Liver (tissue), 9 donors: Measurements from ENCODE around the gene DIDO1. TPM values are rescaled to one million over a fixed set of nuclear protein-coding genes. Genes with fewer than 3 reads are reported as not detected.

Experiments
- DNase-seq: peaks from one replicate; pipeline ENCODE4 v3.0.0-alpha.2; 2017; ENCODE audit warnings: low spot score
- H3K27ac ChIP-seq, 2 donors: one replicate each; pipeline ENCODE4 v1.7.0; 2013; ENCODE audit warnings: inconsistent platforms in 2 of 2, low read length in 2 of 2, control low read depth in 1 of 2, low read depth in 1 of 2, mild to moderate bottlenecking in 1 of 2
- H3K27me3 ChIP-seq, 4 donors: one replicate each; pipeline versions ENCODE4 v1.6.1 to v1.7.0; 2013; ENCODE audit warnings: low read length in 3 of 4, inconsistent platforms in 1 of 4, mild to moderate bottlenecking in 1 of 4, moderate library complexity in 1 of 4; ENCODE audit not compliant: control insufficient read depth in 4 of 4, insufficient read depth in 4 of 4
- H3K36me3 ChIP-seq, 4 donors: one replicate each; pipeline versions ENCODE4 v1.6.1 to v1.7.0; 2013; ENCODE audit warnings: low read length in 3 of 4, mild to moderate bottlenecking in 3 of 4, low read depth in 1 of 4, moderate library complexity in 1 of 4; ENCODE audit not compliant: control insufficient read depth in 4 of 4, insufficient read depth in 3 of 4
- H3K4me1 ChIP-seq, 4 donors: one replicate each; pipeline versions ENCODE4 v1.6.1 to v1.7.0; 2013; ENCODE audit warnings: low read length in 3 of 4, mild to moderate bottlenecking in 3 of 4, moderate library complexity in 1 of 4; ENCODE audit not compliant: control insufficient read depth in 4 of 4, insufficient read depth in 4 of 4
- H3K4me3 ChIP-seq, 3 donors: one replicate each; pipeline versions ENCODE4 v1.6.1 to v1.7.0; 2013; ENCODE audit warnings: low read length in 3 of 3, control low read depth in 1 of 3, low read depth in 1 of 3, mild to moderate bottlenecking in 1 of 3
- H3K9ac ChIP-seq, 2 donors: one replicate each; pipeline ENCODE4 v1.7.0; 2013; ENCODE audit warnings: low read length in 2 of 2, mild to moderate bottlenecking in 2 of 2, moderate library complexity in 2 of 2, control low read depth in 1 of 2, low read depth in 1 of 2
- H3K9me3 ChIP-seq, 4 donors: one replicate each; pipeline versions ENCODE4 v1.6.1 to v1.7.0; 2013; ENCODE audit warnings: low read length in 3 of 4; ENCODE audit not compliant: control insufficient read depth in 4 of 4
- EGR1 ChIP-seq, 2 donors: IDR thresholded peaks; 2 replicates each; pipeline ENCODE4 v1.6.1; 2016 to 2018; ENCODE audit warnings: antibody characterized with exemption in 2 of 2, low read depth in 2 of 2
- FOXA1 ChIP-seq: IDR thresholded peaks from 2 replicates; pipeline ENCODE4 v1.6.1; 2016; ENCODE audit warnings: antibody characterized with exemption
- FOXA2 ChIP-seq: IDR thresholded peaks from 2 replicates; pipeline ENCODE4 v1.6.1; 2016; ENCODE audit warnings: antibody characterized with exemption
- HNF4A ChIP-seq, 2 donors: conservative IDR thresholded peaks; 2 replicates each; pipeline ENCODE4 v1.6.1; 2016; ENCODE audit warnings: antibody characterized with exemption in 2 of 2, mild to moderate bottlenecking in 2 of 2
- HNF4G ChIP-seq: IDR thresholded peaks from 2 replicates; pipeline ENCODE4 v1.6.1; 2016; ENCODE audit warnings: antibody characterized with exemption
- JUND ChIP-seq, 2 donors: IDR thresholded peaks; 2 replicates each; pipeline ENCODE4 v1.6.1; 2016; ENCODE audit warnings: antibody characterized with exemption in 2 of 2
- RAD21 ChIP-seq, 2 donors: IDR thresholded peaks; 2 replicates each; pipeline ENCODE4 v1.6.1; 2016; ENCODE audit warnings: antibody characterized with exemption in 2 of 2, mild to moderate bottlenecking in 2 of 2
- YY1 ChIP-seq: IDR thresholded peaks from 2 replicates; pipeline ENCODE4 v1.6.1; 2016; ENCODE audit warnings: antibody characterized with exemption, mild to moderate bottlenecking
- WGBS: extraction: QIAGEN DNeasy Blood & Tissue Kit; methylation state at CpG from one replicate; pipeline ENCODE4 v1.1.7; 2013; 5-methylcytosine and 5-hydroxymethylcytosine counted together
- polyA plus RNA-seq, 2 donors: library from polyadenylated mRNA; stranded (reverse) in 1 of 2; unstranded in 1 of 2; fragments of 200-250 nt in 1 of 2; fragments of >200 nt in 1 of 2; fragmentation: Nextera tagmentation in 1 of 2; extraction: Ambion mirVana in 1 of 2; gene quantifications; one replicate each; pipeline versions ENCODE4 v1.2.1 to v1.2.3, GENCODE V29; 2013 to 2015
- total RNA-seq, 2 donors: library from RNA; depleted of rRNA; stranded (reverse); fragments of >200 nt; gene quantifications; one replicate each; pipeline ENCODE4 v1.2.3, GENCODE V29; 2014
- TF ChIP-seq, protein P1 (sequence below): IDR thresholded peaks from 2 replicates; pipeline ENCODE4 v1.6.1; 2016; ENCODE audit warnings: antibody characterized with exemption, mild to moderate bottlenecking
- TF ChIP-seq, protein P2 (sequence below): IDR thresholded peaks from 2 replicates; pipeline ENCODE4 v1.6.1; 2016; ENCODE audit warnings: antibody characterized with exemption
- TF ChIP-seq, protein P3 (sequence below): IDR thresholded peaks from 2 replicates; pipeline ENCODE4 v1.6.1; 2016; ENCODE audit warnings: antibody characterized with exemption
- TF ChIP-seq, protein P4 (sequence below): fragments of 150-350 bp; IDR thresholded peaks from 2 replicates; pipeline ENCODE4 v1.5.1; 2017; ENCODE audit warnings: improper control_type of control experiment, low read depth, low read length; ENCODE audit not compliant: missing input control
- donor health status: healthy.
- donor health status: healthy.
- donor health status: healthy.
- donor health status: healthy.
- donor health status: healthy.

The DIDO1 gene
- total and polyA plus RNA-seq, 4 donors: 10.1 to 43.1 (median 17.4) TPM

DNA sequence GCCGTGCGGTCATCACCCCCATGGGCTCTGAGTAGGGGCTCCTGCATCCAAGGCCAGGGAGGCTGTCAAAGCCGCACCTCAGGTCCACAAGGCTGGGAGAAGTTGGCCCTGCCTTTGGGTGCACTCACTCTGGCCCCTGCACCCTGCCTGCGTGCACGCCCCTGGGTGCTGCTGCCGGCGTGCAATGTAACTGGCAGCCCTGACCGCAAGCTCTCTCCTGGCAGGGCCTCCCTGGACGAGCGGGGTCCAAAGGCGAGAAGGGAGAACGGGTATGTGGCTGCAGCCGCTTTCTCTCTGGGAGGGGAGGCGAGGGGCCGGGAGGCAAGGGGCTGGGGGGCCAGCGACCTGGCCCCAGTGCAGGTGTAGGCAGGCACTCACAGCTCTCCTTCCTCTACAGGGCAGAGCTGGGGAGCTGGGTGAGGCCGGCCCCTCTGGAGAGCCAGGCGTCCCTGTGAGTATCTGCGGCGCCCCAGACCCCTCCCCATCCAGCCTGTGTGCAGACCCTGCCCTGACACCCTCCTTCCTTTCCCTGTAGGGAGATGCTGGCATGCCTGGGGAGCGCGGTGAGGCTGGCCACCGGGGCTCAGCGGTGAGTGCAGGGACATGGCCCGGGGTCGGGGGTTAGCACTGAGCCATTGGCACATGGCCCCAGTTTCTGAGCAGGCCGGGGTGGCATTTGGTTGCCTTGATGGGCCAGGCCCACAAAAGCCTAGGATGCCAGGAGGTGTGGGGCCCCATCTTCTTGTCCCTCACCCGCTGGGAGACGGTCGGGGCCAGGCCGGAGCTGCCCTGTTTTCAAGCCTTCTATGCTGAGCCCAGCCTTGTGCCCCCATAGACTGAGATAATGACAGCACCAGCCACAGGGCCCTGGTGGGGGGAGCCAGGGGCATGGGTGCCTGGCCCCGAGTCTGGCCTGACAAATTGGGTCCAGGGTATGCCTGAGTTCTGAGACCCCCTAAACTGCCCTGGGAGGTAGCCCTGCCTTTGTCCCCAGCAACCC, 96.8 kb downstream of the DIDO1 start:
- no peak for DNase-seq
- Histone ChIP-seq H3K4me1 (peaks cover 11 to 35% (median 25%) of the 10 kb centered on the region in 4 donors), H3K36me3 (no peaks in the 10 kb centered on the region), H3K9me3 (no peaks in the 10 kb centered on the region), H3K27me3 (no peaks in the 10 kb centered on the region), H3K9ac (no peak overlapping the region), H3K4me3 (no peak overlapping the region), H3K27ac (no peak overlapping the region)
- TF ChIP-seq HNF4G (no peak), HNF4A (conservative IDR thresholded peaks at IDR 0.05) (no peak), EGR1 (IDR thresholded peaks at IDR 0.05; ENCODE audit: low read depth in 2 of 2) (no peak), FOXA2 (no peak), RAD21 (IDR thresholded peaks at IDR 0.05) (no peak)
- TF ChIP-seq, protein P1, sequence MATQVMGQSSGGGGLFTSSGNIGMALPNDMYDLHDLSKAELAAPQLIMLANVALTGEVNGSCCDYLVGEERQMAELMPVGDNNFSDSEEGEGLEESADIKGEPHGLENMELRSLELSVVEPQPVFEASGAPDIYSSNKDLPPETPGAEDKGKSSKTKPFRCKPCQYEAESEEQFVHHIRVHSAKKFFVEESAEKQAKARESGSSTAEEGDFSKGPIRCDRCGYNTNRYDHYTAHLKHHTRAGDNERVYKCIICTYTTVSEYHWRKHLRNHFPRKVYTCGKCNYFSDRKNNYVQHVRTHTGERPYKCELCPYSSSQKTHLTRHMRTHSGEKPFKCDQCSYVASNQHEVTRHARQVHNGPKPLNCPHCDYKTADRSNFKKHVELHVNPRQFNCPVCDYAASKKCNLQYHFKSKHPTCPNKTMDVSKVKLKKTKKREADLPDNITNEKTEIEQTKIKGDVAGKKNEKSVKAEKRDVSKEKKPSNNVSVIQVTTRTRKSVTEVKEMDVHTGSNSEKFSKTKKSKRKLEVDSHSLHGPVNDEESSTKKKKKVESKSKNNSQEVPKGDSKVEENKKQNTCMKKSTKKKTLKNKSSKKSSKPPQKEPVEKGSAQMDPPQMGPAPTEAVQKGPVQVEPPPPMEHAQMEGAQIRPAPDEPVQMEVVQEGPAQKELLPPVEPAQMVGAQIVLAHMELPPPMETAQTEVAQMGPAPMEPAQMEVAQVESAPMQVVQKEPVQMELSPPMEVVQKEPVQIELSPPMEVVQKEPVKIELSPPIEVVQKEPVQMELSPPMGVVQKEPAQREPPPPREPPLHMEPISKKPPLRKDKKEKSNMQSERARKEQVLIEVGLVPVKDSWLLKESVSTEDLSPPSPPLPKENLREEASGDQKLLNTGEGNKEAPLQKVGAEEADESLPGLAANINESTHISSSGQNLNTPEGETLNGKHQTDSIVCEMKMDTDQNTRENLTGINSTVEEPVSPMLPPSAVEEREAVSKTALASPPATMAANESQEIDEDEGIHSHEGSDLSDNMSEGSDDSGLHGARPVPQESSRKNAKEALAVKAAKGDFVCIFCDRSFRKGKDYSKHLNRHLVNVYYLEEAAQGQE: no peak
- TF ChIP-seq, protein P2, sequence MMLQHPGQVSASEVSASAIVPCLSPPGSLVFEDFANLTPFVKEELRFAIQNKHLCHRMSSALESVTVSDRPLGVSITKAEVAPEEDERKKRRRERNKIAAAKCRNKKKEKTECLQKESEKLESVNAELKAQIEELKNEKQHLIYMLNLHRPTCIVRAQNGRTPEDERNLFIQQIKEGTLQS: no peak
- WGBS: 95% methylated on average over 32 of the region's 32 CpGs

DNA sequence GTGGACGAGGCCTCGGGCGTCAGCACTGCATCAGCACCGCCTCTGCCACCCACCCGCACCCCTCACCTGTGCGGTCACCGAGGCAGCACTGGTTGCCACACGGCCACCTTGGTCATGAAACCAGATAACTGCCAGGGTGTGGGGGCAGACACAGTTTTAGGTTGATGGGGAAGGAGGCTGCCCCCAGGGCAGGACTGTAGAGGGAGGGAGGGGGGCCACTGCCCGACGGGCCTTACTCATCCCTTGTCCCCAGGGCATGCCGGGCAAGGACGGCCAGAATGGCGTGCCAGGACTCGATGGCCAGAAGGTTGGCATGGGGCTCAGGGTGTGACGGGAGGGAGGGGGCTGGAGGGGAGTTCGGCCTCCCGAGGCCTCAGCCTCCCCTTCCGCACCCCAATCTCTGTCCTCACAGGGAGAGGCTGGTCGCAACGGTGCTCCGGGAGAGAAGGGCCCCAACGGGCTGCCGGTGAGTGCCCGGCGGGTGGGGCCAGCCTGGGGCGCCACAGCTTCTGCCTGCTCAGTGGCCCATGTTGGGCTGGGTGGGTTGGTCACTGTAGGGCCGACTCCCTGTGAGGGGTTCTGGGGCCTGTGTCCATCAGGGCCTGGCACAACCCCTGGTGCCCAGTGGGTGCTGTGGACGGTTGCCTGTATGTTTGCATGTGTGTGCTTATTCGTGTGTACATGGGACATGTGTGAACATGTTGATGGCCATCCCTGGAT, 97.6 kb downstream of the DIDO1 start:
- H3K27ac ChIP-seq: no peak overlapping the region
- no peaks in the 10 kb centered on the region for H3K27me3 ChIP-seq
- TF ChIP-seq, protein P3, sequence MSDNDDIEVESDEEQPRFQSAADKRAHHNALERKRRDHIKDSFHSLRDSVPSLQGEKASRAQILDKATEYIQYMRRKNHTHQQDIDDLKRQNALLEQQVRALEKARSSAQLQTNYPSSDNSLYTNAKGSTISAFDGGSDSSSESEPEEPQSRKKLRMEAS: no peak
- no peak for TF ChIP-seq FOXA1
- TF ChIP-seq HNF4A (conservative IDR thresholded peaks at IDR 0.05): no peak
- no peak for TF ChIP-seq YY1
- TF ChIP-seq, protein P1: no peak
- TF ChIP-seq EGR1 (IDR thresholded peaks at IDR 0.05; ENCODE audit: low read depth in 2 of 2): no peak
- TF ChIP-seq, protein P4, sequence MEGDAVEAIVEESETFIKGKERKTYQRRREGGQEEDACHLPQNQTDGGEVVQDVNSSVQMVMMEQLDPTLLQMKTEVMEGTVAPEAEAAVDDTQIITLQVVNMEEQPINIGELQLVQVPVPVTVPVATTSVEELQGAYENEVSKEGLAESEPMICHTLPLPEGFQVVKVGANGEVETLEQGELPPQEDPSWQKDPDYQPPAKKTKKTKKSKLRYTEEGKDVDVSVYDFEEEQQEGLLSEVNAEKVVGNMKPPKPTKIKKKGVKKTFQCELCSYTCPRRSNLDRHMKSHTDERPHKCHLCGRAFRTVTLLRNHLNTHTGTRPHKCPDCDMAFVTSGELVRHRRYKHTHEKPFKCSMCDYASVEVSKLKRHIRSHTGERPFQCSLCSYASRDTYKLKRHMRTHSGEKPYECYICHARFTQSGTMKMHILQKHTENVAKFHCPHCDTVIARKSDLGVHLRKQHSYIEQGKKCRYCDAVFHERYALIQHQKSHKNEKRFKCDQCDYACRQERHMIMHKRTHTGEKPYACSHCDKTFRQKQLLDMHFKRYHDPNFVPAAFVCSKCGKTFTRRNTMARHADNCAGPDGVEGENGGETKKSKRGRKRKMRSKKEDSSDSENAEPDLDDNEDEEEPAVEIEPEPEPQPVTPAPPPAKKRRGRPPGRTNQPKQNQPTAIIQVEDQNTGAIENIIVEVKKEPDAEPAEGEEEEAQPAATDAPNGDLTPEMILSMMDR: no peak
- TF ChIP-seq, protein P2: no peak
- TF ChIP-seq JUND (IDR thresholded peaks at IDR 0.05): no peak
- H3K9me3 ChIP-seq: no peaks in the 10 kb centered on the region
- DNase-seq: no peak
- no peak overlapping the region for H3K4me3 ChIP-seq
- peaks cover 11 to 40% (median 27%) of the 10 kb centered on the region in 4 donors for H3K4me1 ChIP-seq
- WGBS: 93% methylated on average over 29 of the region's 29 CpGs
- no peaks in the 10 kb centered on the region for H3K36me3 ChIP-seq
- no peak overlapping the region for H3K9ac ChIP-seq
